ENCODE measurements around the gene ATRN.
"Not testable (repeated sequence)": the region's sequence is repeated elsewhere in the genome, so short reads cannot be mapped to it uniquely, and the experiment has no call there.

The ATRN gene

GRCh38 chr20:3470627-3471396, at the start of gene ATRN:
TSS of gene ATRN (plus strand) at chr20:3471018. CDS start at chr20:3471108, 90 bp downstream.
- FAIRE-seq: no peak

DNA sequence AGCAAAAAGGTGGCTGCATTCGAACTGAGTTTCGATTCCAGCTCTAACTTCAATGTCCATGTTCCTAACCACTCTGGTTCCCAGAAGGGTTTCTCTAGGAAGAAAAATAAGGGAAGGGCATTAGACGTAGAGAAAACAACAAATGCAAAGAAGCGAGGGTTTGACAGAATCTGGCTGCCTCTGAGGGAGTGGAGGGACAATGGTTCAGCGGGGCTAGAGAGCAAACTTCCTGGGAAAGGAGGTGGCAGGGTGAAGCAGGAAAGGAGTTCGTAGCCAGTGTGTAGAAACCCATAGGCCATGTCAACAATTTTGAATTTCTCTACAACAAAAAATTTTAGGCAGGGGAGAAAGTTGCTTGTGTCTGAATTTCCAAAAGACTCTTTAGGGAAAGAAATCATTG, 48.8 kb upstream of the ATRN start:
- FAIRE-seq: no peak

DNA sequence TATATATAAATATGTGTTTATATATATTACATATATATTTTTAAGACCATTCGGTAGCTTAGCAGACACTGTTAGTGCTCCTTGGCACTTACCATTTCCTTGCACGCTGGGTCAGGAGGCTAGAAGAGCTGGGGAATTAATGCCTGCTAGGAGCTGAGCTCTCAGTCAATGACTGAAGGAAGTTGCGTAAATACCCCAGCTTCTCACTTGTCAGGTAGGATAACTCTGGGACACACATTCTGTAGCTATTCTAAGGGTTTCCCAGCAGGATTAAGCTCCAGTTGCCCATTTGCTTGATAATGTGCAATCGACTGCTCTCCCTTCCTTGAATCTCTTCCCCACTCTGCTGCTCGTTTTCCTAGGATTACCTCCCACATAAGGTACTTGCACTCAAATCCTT, 47.7 kb upstream of the ATRN start:
- no peak for FAIRE-seq

DNA sequence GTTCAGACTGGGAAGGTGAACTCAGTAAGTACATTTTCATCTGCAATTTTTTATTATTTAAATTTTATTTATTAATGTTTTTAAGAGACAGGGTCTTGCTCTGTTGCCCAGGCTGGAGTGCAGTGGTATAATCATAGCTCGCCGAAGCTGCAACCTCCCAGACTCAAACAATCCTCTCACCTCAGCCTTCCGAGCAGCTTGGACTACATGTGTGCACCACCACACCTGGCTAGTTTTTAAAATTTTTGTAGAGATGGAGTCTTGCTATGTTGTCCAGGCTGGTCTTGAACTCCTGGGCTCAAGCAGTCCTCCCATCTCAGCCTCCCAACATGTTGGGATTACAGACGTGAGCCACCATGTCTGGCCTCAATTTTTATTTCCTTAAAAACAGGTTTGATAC, 44.1 kb upstream of the ATRN start:
- FAIRE-seq: not testable (repeated sequence)

- FAIRE-seq: no peak
Measured at GRCh38 chr20:3430376-3431069, 40.3 kb upstream of the ATRN start.

GRCh38 chr20:3431109-3431508, 39.7 kb upstream of the ATRN start:
- FAIRE-seq: no peak

GRCh38 chr20:3432844-3433243, 38.0 kb upstream of the ATRN start:
- FAIRE-seq: no peak

- FAIRE-seq: no peak
Measured at GRCh38 chr20:3433744-3434143, 37.1 kb upstream of the ATRN start.

- no peak for FAIRE-seq
Measured at GRCh38 chr20:3434232-3434631, 36.6 kb upstream of the ATRN start.

- FAIRE-seq: no peak
Measured at GRCh38 chr20:3436864-3437574, 33.8 kb upstream of the ATRN start.

DNA sequence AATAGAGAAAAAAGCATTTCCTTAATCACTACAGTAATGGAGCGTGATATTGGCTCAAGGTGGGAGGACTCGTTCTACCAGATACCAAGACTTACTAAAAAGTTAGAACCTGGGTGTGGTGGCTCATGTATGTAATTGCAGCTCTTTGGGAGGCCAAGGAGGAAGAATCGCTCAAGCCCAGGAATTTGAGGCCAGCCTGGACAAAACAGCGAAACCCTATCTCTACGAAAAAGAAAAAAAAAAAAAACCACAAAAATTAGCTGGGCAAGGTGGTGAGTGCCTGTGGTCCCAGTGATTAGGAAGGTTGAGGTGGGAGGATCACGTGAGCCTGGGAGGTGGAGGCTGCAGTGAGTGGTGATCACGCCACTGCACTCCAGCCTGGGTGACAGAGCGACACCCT, 24.0 kb upstream of the ATRN start:
- no peak for FAIRE-seq

DNA sequence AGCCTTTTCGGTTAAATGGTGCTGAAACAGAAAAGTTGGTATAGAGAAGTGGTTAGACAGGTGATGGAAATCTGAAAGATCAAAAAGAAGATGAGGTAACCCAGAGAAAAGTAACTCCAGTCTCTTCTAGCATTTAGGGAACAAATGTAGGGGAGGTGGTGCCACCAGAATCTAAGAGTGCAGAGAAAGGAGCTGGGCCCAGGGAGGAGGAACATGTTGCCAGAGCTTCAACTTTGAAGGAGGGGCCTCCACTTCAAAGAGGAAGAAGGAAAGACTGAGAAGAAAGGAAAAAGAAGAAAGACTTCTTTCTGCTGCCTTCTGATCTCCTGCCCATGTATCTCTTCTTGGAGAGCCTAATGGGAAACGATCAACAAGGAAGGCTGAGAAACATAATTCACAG, 23.5 kb upstream of the ATRN start:
- FAIRE-seq: no peak

- FAIRE-seq: no peak
Measured at GRCh38 chr20:3449319-3449718, 21.5 kb upstream of the ATRN start.

GRCh38 chr20:3452136-3452535, 18.7 kb upstream of the ATRN start:
- no peak for FAIRE-seq

GRCh38 chr20:3452690-3453089, 18.1 kb upstream of the ATRN start:
- FAIRE-seq: no peak

- no peak for FAIRE-seq
Measured at GRCh38 chr20:3454831-3455230, 16.0 kb upstream of the ATRN start.

GRCh38 chr20:3456648-3457047, 14.2 kb upstream of the ATRN start:
- FAIRE-seq: no peak

DNA sequence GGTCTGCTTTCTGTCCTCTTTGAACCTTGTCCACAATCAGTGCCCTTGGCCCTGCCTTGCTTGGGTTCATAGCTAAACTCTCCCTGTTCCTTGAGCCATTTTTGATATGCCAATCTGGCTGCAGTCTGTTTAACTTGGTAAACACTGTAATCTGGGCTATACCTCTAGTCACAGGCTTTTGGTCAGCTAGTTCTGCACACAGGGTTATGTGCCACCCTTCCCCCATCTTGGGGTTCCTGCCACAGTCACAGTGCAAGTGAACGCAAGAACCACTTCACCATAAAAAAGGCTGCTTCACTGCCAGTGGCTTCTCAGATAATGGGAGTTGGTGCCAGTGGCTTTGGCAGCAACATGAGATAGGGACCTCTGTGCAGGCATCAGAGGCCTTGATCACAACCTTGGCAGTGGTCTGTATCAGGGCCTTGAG, 10.9 kb upstream of the ATRN start:
- FAIRE-seq: no peak

DNA sequence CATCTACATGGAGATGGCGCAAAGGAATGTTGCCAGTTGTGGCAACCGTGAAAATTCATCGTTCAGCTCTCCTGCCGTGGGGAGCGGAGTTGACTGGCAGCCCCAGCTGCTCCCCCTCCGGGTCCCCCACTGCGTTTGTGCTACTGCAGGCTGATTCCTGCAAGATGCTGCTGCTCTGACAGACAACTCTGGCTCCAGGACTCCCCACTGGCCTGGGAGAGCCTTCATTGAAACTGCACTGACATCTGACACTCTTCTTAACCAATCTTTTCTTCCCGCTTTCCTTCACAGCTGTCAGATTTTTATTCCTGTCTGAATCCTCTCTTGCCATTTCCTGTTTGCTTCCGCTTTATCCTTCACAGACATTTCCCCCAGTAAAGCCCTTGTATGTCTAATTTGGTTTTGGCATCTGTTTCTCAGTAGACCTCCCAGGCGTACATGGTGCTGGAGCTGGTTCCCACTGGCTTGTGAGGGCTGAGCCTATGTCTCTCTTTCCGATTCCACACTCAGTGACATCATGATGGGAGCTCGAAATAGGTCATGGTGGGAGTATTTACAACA, 9.5 kb upstream of the ATRN start:
- FAIRE-seq: no peak

GRCh38 chr20:3461911-3462677, 8.7 kb upstream of the ATRN start:
- FAIRE-seq: no peak

GRCh38 chr20:3464166-3464565, 6.7 kb upstream of the ATRN start:
- no peak for FAIRE-seq

- no peak for FAIRE-seq
Measured at GRCh38 chr20:3465301-3465700, 5.5 kb upstream of the ATRN start.

DNA sequence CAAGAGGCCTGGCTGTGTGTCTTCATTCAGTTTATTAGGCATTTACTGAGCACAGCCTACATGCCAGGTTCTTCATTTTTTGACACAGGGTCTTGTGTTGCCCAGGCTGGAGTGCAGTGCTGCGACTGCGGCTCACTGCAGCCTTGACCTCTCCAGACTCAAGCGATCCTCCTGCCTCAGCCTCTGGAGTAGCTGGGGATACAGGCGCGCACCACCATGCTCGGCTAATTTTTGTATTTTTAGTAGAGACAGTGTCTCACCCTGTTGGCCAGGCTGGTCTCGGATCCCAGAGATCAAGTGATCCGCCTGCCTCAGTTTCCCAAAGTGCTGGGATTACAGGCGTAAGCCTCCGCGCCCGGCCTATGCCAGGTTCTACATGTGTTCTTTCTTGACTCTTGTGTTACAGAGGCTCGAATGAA, 601 bp upstream of the ATRN start:
- no peak for FAIRE-seq
